ENCODE results near the gene ANKRD29.

- TF ChIP-seq CTCF (IDR thresholded peaks at IDR 0.05): no peak
- TF ChIP-seq POLR2A (IDR thresholded peaks at IDR 0.05): no peak
- TF ChIP-seq POLR2AphosphoS5 (IDR thresholded peaks at IDR 0.05): no peak
Measured at GRCh38 chr18:23631312-23631711, 31.4 kb downstream of the ANKRD29 start.

All from stomach (tissue), 4 donors.